ENCODE results near the gene AFG1L.
"Not testable (repeated sequence)": the region's sequence is repeated elsewhere in the genome, so short reads cannot be mapped to it uniquely, and the experiment has no call there.

AFG1L gene

DNA sequence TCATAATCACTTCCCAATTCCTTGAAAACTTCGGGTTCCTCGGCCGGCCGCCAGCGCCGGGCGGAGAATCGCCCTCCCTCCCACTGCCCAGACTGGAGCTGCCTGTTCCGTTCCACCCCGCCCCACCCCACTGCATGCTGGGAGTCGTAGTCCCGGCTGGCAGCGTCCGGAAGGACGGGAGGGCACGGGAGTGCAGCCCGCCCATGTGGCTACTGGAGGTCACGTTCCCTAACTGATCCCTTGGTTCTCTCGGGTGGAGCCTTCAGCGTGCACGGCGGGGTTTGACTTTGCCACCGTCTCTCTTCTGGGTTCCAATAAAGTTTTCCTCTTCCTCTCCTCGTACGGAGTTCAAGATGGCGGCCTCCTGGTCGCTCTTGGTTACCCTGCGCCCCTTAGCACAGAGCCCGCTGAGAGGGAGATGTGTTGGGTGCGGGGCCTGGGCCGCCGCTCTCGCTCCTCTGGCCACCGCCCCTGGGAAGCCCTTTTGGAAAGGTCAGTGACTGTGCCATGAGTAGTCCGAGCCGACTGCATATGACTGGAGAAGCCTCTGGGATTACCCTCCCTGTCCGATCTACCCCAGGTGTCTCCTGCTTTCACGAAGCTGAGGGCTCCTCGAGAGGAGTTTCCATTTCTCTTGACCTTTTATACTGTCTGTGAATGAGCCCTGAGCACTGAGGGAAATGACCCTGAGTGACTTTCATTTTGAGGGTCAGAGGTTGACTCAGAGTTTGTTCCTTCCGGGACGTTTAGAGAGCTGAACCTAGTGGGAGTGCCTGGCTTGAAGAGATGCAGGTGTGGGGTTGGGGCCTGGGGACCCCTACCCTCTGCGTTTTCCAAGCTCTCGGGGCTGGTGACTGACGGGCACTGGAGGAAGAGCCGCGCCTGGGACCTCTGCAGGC is at the start of gene AFG1L:
Gene AFG1L (plus strand): TSS at position 328 of the 899 bp plus-strand sequence. CDS start 26 bp downstream, at position 354.
- peak; percentile 93 for DNase-seq

DNA sequence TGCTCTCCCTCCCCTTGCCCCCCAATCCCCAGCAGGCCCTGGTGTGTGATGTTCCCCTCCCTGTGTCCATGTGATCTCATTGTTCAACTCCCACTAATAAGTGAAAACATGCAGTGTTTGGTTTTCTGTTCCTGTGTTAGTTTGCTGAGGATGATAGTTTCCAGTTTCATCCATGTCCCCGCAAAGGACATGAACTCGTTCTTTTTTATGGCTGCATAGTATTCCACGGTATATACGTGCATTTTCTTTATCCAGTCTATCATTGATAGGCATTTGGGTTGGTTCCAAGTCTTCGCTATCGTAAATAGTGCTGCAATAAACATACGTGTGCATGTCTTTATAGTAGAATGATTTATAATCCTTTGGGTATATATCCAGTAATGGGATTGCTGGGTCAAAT is 49.8 kb upstream of the AFG1L start:
- not testable (repeated sequence) for DNase-seq

DNA sequence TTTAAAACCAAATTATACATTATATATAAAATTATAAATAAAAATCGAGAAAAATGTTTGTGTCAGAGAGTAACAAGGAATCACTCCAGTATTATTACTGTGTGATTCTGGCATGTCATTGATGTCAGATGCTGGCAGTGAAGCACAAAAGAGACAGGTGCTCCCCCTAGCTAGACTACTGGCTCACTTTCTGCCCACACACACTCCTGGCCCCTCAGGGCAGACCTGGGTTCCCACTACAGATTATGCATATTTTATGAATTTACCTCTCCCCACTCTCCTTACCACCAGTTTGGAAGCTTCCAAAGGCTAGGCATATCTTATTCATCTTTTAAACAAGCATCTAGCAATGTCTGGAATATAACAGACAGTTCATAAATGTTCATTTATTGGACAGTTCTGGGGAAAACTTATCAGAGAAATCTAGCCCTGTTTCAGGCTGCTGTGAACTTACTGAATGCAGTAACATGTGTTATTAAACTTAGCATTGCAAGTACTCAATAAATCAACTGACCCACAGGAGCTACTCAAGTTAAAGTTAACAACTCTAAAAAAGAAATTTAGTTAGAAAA is 46.8 kb upstream of the AFG1L start:
- no peak for DNase-seq

DNA sequence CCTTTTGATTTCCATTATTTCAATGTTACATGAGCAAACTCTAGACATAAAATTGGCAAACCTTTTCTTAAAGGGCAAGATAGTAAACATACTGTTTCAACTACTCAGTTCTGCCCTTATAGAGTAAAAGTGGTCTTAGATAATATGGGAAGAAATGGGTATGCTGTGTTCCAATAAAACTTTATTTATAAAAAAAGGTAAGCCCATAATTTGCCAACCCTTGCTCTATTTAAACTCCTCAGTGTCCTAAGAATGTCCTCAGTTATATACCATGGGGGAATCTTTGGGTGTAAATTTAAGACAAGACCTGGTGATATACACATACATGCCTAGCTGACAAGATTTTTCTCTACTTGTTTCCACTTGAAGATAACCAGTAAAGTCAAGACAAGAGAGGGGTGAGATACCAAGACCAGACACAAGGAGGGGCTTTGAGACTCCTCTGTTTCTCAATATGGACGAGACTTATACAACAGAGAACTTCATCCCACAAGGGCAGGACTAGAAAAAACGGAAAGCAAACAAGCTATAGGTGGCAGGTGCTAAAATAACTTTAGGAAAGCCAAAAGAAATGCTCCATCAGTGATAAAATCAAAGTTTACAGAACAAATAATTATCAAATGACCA is 44.5 kb upstream of the AFG1L start:
- DNase-seq: no peak

DNA sequence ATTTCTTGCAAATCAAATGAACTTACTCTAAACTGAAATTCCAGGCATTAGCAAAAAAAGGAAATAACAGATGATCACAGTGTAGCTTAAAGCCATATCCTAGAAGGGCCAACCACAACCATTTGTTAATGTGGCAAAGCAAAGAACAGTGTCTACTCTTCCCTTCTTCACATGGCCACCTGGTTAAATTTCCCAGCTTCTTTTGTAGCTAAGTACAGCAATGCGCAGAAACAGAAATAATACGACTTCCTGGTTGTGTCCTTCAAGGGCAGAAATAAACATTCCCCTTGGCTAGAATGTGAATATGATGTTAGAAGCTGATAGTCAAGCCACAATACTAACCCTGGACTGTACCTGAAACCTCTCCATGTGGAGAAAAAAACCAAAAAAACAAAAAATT is 43.6 kb upstream of the AFG1L start:
- no peak for DNase-seq

DNA sequence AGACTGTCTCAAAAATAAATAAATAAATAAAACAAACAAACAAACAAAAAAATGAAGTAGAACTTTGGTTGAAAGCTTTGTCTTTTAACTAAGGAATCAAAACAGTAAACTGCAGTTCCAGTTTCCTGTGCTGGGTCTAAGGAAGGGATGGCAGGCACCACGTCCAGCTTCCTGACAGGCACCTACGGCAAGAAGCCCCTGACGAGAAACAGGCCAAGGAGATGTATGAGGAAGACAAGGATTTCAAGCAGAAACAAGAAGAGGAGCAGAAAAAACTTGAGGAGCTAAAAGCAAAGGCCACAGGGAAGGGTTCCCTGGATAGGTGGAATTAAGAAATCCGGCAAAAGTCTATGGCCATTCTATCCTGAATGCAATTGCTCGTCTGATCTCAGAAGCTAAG is 42.8 kb upstream of the AFG1L start:
- DNase-seq: no peak

DNA sequence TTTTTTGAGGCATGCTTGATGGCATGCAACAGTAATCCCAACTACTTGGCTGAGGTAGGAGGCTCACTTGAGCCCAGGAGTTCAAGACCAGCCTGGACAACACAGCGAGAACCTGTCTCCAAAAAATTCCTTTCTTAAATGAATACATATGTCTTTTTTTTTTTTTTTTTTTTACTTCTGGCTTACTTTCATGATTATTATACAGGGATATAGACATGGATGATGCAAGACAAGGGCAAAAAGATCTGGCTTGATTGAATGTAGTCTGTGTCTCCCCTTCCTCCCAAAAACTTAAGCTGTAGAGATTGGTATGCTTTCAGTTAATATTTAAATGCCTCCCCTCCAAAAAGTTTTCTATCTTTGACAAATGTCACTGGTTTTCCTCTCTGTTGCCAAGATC is 41.6 kb upstream of the AFG1L start:
- no peak for DNase-seq

DNA sequence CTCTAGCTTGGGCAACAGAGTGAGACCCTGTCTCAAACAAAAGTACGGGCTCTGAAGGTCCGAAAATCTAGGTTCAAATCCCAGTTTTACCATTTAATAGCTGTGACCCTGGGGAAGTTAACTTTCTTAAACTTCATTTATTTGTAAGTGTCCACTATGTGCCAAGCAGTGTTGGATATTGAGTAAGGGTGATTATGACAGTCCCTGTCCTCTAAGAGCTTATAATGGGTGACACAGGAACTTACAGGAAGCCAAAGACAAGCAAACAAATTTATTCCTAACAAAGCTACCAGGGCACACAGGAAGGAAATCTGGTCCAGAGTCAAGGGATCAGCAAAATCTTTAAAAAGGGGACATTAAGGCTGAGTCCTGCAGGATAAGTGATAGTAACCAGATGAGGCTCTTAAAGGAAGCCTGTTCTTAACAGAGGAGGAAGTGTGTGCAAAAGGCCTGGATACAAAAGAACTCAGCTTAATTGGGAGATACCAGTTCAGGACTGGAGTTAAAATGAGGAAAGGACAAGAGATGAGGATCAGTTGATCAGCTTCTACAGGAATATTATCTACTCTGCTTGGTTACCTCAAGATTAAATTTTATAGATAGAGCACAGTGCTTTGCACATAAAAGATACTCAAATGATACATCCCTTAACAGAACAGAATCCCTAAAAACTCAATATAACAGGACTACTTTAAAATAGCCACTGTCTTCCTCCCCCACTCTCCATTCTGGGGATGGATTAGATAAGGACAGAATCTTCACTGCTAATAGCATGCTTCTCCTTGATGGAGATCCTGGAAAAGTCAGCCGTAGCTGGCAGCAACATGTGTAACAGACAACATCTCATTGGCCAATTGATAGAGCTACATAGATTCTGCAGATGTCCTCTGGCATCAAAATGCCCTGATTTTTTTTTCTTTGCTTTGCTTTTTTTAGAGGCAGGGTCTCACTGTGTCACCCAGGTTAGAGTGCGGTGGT is 40.1 kb upstream of the AFG1L start:
- no peak for DNase-seq

DNA sequence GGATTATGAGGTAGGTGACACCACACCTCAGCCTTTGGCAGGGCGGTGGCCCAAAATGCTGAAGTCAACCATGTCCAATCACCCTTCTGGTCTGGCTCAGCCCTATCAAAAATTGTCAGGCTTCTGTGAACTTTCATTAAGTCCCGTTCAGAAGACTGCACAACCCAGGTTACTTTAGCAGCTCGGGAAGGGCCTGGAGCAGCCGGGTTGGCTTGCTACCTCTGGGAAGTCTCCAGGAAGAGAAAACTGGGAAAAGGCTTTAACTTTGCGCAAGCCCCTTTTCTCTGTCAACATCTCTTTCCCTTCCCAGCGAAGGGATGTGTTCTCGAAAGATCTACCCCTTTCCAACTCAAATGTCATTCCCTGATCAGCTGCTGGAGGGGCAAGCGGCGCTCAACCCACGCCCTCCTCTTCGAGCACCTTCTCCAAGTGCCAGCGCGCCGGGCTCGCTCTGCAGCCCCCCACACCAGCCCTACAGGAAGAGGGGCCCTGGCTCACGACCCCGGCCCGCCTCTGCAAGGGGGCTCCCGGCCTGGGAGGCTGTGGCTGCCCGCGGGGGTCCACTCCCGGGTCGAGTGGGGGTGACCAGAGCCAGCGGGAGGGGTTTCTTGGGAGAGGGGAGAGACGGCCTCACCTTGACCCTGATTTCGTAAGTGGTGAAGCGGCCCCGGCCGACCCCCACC is 34.6 kb upstream of the AFG1L start:
- peak; percentile 40 to 45 for DNase-seq

DNA sequence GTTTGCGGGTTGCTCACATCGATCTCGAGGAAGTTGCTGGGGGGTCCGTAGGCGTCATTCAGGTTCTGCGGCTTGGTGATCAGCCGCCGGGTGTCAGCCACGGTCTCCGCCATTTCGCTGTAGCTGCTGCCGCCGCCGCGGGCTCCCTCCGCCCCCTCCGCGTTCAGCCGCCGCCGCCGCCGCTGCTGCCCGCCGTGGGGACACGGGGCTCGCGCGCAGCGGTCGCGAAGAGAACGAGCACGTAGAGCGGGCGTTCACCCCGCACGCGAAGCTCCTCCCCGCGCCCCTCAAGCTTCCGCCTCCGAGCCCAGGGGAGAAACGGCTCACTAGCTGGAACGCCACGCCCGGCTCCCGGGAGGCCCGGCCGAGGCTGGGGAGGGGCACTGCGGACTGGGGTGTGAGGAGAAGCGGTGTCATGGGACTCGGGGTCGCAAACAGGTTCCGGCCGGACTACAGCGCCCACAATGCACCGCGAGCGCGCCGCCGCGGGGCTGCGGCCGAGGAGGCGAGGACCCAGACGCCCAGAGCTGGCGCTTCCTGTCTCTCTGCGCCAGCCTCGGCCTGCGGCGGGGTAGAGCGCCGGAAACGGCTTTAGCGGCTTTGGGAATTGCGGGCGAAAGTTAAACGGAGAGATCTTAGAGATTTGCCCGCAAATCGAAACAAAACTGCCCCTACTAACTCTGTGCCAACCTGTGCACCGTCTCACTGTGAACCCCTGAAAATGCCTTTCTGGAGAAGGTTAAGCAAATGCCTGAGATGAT is 33.9 kb upstream of the AFG1L start, which contains the start of gene SNX3:
Gene SNX3 (minus strand): TSS at position 232 of the 761 bp plus-strand sequence. CDS start 119 bp downstream, at position 113.
- peak; percentile 94 to 95 for DNase-seq

DNA sequence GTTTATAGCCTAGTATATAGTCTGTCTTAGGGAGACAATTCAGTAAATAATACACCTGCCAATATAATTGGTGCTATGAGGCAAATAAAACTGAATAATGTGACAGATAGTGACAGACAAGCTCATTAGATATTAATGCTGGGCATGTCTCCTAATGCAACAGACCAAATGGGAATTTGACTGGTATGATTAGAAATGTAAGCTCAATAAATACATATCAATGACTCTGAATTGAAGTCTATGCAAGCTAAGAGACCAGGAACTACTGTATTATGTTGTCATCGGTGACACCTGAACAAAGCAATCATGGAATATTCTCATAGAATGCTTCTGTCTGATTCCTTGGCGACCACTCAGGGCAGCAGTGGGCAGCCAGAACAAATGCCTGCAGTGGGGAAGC is 31.5 kb upstream of the AFG1L start:
- DNase-seq: no peak

DNA sequence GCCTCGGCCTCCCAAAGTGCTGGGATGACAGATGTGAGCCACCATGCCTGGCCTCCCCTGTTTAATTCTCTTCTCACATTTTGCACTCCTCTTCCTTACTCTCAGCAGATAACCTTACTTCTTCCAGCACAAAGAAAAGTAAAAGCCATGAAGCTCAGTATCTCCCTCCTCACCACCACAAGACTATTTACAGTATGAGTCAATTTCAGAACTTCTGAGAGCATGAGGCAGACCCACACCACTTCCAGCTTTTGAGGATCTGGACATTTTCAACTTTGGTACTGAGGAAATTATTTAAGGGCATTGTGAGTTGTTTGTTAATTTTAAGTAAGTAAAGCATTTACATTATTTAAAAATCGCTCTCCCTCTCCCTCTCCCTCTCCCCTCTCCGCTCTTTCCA is 26.0 kb upstream of the AFG1L start:
- no peak for DNase-seq

DNA sequence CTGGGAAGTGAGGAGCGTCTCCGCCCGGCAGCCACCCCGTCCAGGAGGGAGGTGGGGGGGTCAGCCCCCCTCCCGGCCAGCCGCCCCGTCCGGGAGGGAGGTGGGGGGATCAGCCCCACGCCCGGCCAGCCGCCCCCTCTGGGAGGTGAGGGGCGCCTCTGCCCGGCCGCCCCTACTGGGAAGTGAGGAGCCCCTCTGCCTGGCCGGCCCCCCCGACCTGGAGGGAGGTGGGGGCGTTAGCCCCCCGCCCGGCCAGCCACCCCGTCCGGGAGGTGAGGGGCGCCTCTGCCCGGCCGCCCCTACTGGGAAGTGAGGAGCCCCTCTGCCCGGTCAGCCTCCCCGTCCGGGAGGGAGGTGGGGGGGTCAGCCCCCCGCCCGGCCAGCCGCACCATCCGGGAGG is 24.9 kb upstream of the AFG1L start:
- not testable (repeated sequence) for DNase-seq

DNA sequence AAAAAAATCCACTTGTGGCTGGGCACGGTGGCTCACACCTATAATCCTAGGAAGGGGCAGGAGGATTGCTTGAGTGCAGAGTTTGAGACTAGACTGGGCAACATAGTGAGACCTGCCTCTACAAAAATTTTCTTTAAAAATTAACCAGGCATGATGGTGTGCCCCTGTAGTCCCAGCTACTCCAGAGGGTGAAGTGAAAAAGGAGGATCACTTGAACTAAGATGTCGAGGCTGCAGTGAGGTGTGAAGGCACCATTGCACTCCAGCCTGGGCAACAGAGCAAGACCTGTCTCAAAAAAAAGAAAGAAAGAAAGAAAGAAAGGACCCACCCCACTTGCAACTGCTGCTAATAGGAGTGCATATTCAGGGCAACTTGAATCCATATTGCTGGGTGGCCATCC is 20.3 kb upstream of the AFG1L start:
- no peak for DNase-seq

DNA sequence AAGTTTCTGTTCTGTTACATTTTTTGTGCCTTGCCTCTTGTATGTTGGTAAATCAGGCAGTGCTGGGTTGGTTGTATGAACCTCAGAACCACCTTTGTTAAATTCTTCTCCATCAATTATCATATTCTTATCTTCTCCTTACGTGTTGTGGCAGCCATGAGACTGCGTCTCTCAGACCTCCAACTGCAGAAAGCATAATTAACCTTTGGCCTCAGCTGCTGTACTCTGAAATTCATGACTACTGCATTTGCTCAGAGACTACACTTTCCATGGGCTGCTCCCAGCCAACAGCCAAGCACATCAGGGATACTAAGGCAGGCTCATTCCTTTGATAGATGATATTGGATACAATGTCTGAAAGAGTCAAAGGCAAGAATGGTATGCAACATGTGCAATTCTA is 18.9 kb upstream of the AFG1L start:
- no peak for DNase-seq

DNA sequence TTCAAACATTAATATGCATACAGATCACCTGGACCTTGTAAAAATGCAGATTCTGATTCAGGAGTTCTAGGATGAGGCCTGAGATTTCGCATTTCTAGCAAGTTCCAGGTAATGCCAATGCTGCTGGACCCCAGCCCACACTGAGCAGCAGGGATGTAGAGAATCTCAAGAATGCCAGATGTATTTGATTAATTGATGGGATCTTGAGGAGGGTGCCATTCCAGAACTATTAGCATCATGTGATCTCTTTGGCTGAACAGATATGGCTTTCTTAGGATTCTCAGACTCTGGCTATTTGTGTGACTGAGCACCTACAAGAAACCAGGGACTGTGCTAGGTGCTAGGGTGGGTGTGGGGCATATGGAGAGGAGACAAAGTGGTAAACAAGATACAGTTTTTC is 17.6 kb upstream of the AFG1L start:
- DNase-seq: no peak

DNA sequence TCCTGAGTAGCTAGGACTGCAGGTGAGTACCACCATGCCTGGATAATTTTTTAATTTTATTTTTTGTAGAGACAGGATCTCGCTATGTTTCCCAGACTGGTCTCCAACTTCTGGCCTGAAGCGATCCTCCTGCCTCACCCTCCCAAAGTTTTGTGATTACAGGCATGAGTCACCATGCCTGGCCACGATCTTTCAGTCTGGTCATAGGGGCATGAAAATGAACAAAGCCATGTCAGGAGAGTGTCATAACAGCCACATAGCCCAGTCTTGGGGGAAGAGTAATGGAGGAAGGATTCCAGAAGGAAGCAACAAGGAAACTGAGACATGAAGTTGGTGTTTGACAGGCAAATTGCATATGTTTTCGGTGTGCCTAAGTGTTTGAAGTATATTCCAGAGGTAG is 17.0 kb upstream of the AFG1L start:
- no peak for DNase-seq

DNA sequence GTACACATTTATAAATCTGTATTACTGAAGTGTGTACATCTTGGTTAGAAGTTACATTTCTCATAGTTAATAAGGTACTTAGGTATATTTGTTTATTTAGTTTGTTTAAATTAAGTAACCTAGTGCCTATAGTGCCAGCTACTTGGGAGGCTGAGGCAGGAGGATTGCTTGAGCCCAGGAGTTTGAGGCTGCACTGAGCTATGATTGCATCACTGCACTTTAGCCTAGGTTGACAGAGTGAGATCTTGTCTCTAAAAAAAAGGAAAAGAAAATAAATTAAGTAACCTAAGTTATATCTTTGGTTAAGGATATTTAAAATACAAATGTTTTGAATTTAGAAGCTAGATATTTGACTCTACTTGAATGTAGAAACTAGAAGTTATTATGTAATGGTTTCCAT is 9.5 kb upstream of the AFG1L start:
- no peak for DNase-seq

DNA sequence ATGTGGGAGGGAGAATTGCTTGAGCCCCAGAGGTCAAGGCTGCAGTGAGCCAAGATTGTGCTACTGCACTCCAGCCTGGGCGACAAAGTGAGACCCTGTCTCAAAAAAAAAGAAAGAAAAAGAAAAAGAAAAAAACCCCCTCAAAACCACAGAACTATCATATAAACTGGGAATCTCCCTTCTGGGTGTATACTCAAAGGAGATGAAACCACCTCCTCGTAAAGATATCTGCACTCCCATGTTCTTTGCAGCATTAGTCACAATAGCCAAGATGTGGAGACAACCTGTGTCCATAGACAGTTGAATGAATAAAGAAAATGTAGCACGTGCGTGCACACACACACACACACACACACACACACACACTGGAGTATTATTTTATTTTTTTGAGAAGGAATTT is 8.5 kb upstream of the AFG1L start:
- no peak for DNase-seq

DNA sequence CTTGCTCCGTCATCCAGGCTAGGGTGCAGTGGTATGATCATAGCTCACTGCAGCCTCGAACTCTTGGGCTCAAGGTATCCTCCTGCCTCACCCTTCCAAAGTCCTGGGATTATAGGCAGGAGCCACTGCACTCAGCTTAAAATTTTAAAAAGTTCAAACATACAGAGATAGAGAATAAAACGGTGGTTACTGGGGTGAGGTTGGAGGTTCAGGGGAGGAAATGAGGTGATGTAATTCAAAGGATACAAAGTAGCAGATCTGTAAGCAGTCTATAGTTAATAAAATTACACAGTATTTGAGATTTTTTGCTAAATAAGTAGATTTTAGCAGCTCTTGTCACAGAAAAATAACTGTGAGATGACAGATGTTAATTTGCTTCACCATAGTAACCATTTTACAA is 7.5 kb upstream of the AFG1L start:
- no peak for DNase-seq

DNA sequence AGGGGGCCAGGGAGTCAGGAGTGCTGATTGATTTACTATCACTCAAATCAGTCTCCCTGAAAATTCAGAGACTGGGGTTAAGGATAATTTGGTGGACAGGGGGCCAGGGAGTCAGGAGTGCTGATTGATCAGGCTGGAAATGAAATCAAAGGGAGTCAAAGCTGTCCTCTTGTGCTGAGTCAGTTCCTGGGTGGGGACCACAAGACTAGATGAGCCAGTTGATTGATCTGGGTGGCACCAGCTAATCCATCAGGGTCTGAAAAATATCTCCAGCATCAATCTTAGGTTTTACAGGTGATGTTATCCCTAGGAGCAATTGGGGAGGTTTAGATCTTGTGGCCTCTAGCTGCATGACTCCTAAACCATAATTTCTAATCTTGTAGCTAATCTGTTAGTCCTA is 6.1 kb upstream of the AFG1L start:
- no peak for DNase-seq
